ENCODE measurements around the gene COL8A1. TPM values are rescaled to one million over a fixed set of nuclear protein-coding genes. Genes with fewer than 3 reads are reported as not detected.
"Not testable (repeated sequence)": the region's sequence is repeated elsewhere in the genome, so short reads cannot be mapped to it uniquely, and the experiment has no call there.

Gene COL8A1
- total RNA-seq, 2 experiments from 2014 or later: not detected

- no peak overlapping the region for H3K27ac Mint-ChIP-seq
- H3K36me3 Mint-ChIP-seq: no peaks in the 10 kb centered on the region
- no peak for DNase-seq
- no peaks in the 10 kb centered on the region for H3K4me1 Mint-ChIP-seq
- no peak overlapping the region for H3K4me3 Mint-ChIP-seq
- H3K9me3 Mint-ChIP-seq: peaks cover 2% of the 10 kb centered on the region
- no peaks in the 10 kb centered on the region for H3K27me3 Mint-ChIP-seq
Measured at GRCh38 chr3:99730870-99731269, 92.5 kb downstream of the COL8A1 start.

GRCh38 chr3:99731499-99731898 is 93.1 kb downstream of the COL8A1 start:
- H3K4me3 Mint-ChIP-seq: no peak overlapping the region

GRCh38 chr3:99740371-99740770 is 102.0 kb downstream of the COL8A1 start:
- not testable (repeated sequence) for H3K9me3 Mint-ChIP-seq, H3K4me3 Mint-ChIP-seq, H3K36me3 Mint-ChIP-seq, DNase-seq, H3K4me1 Mint-ChIP-seq, H3K27ac Mint-ChIP-seq
- H3K27me3 Mint-ChIP-seq: peaks cover 13% of the 10 kb centered on the region

More at GRCh38 chr3:99731499-99731898, 93.1 kb downstream of the COL8A1 start:
- Mint-ChIP-seq H3K36me3 (no peaks in the 10 kb centered on the region), H3K4me1 (no peaks in the 10 kb centered on the region), H3K9me3 (no peaks in the 10 kb centered on the region), H3K27ac (no peak overlapping the region), H3K27me3 (no peaks in the 10 kb centered on the region)
- no peak for DNase-seq

GRCh38 chr3:99741588-99741987 is 103.2 kb downstream of the COL8A1 start:
- Mint-ChIP-seq H3K36me3 (no peaks in the 10 kb centered on the region), H3K4me3 (no peak overlapping the region), H3K4me1 (no peaks in the 10 kb centered on the region), H3K9me3 (peaks cover 1% of the 10 kb centered on the region), H3K27ac (no peak overlapping the region), H3K27me3 (peaks cover 13% of the 10 kb centered on the region)
- no peak for DNase-seq

- DNase-seq: no peak
- H3K36me3 Mint-ChIP-seq: no peaks in the 10 kb centered on the region
- no peak overlapping the region for H3K4me3 Mint-ChIP-seq
- no peak overlapping the region for H3K27ac Mint-ChIP-seq
- peaks cover 15% of the 10 kb centered on the region for H3K27me3 Mint-ChIP-seq
- no peaks in the 10 kb centered on the region for H3K9me3 Mint-ChIP-seq
- no peaks in the 10 kb centered on the region for H3K4me1 Mint-ChIP-seq
Measured at GRCh38 chr3:99747915-99748314, 109.5 kb downstream of the COL8A1 start.

GRCh38 chr3:99751649-99752048 is 113.3 kb downstream of the COL8A1 start:
- no peaks in the 10 kb centered on the region for H3K36me3 Mint-ChIP-seq
- no peaks in the 10 kb centered on the region for H3K4me1 Mint-ChIP-seq
- H3K9me3 Mint-ChIP-seq: no peaks in the 10 kb centered on the region
- no peak for DNase-seq
- H3K27me3 Mint-ChIP-seq: peaks cover 17% of the 10 kb centered on the region
- no peak overlapping the region for H3K27ac Mint-ChIP-seq
- H3K4me3 Mint-ChIP-seq: no peak overlapping the region

GRCh38 chr3:99753268-99753975 is 115.0 kb downstream of the COL8A1 start:
- Mint-ChIP-seq H3K27ac (no peak overlapping the region), H3K9me3 (no peaks in the 10 kb centered on the region), H3K27me3 (peaks cover 17% of the 10 kb centered on the region), H3K36me3 (no peaks in the 10 kb centered on the region), H3K4me1 (no peaks in the 10 kb centered on the region), H3K4me3 (no peak overlapping the region)
- DNase-seq: peak; percentile 1

- no peak for DNase-seq
- Mint-ChIP-seq H3K4me3 (no peak overlapping the region), H3K27me3 (peaks cover 25% of the 10 kb centered on the region)
Measured at GRCh38 chr3:99755831-99756230, 117.4 kb downstream of the COL8A1 start.

GRCh38 chr3:99757966-99758365 is 119.6 kb downstream of the COL8A1 start:
- no peaks in the 10 kb centered on the region for H3K4me1 Mint-ChIP-seq
- H3K36me3 Mint-ChIP-seq: no peaks in the 10 kb centered on the region

More at GRCh38 chr3:99755831-99756230, 117.4 kb downstream of the COL8A1 start:
- Mint-ChIP-seq H3K36me3 (no peaks in the 10 kb centered on the region), H3K9me3 (no peaks in the 10 kb centered on the region), H3K27ac (no peak overlapping the region), H3K4me1 (no peaks in the 10 kb centered on the region)

GRCh38 chr3:99758502-99759177 is 120.2 kb downstream of the COL8A1 start:
- Mint-ChIP-seq H3K9me3 (no peaks in the 10 kb centered on the region), H3K4me3 (no peak overlapping the region), H3K27me3 (peaks cover 11% of the 10 kb centered on the region), H3K4me1 (no peaks in the 10 kb centered on the region), H3K27ac (no peak overlapping the region), H3K36me3 (no peaks in the 10 kb centered on the region)
- DNase-seq: no peak

More at GRCh38 chr3:99757966-99758365, 119.6 kb downstream of the COL8A1 start:
- peaks cover 13% of the 10 kb centered on the region for H3K27me3 Mint-ChIP-seq
- H3K9me3 Mint-ChIP-seq: no peaks in the 10 kb centered on the region
- H3K4me3 Mint-ChIP-seq: no peak overlapping the region
- H3K27ac Mint-ChIP-seq: no peak overlapping the region
- DNase-seq: no peak

GRCh38 chr3:99760031-99760430 is 121.6 kb downstream of the COL8A1 start:
- no peak overlapping the region for H3K27ac Mint-ChIP-seq
- no peaks in the 10 kb centered on the region for H3K36me3 Mint-ChIP-seq
- no peaks in the 10 kb centered on the region for H3K4me1 Mint-ChIP-seq
- DNase-seq: no peak
- no peak overlapping the region for H3K4me3 Mint-ChIP-seq
- no peaks in the 10 kb centered on the region for H3K9me3 Mint-ChIP-seq
- peaks cover 11% of the 10 kb centered on the region for H3K27me3 Mint-ChIP-seq

- no peaks in the 10 kb centered on the region for H3K4me1 Mint-ChIP-seq
- no peaks in the 10 kb centered on the region for H3K9me3 Mint-ChIP-seq
- H3K4me3 Mint-ChIP-seq: no peak overlapping the region
- peaks cover 11% of the 10 kb centered on the region for H3K27me3 Mint-ChIP-seq
- H3K27ac Mint-ChIP-seq: no peak overlapping the region
- no peaks in the 10 kb centered on the region for H3K36me3 Mint-ChIP-seq
- DNase-seq: no peak
Measured at GRCh38 chr3:99760629-99761028, 122.2 kb downstream of the COL8A1 start.

- H3K4me1 Mint-ChIP-seq: no peaks in the 10 kb centered on the region
- no peak for DNase-seq
- no peaks in the 10 kb centered on the region for H3K9me3 Mint-ChIP-seq
- H3K27me3 Mint-ChIP-seq: peaks cover 11% of the 10 kb centered on the region
- H3K36me3 Mint-ChIP-seq: no peaks in the 10 kb centered on the region
- no peak overlapping the region for H3K4me3 Mint-ChIP-seq
- no peak overlapping the region for H3K27ac Mint-ChIP-seq
Measured at GRCh38 chr3:99761415-99762165, 123.2 kb downstream of the COL8A1 start.

- Mint-ChIP-seq H3K27ac (no peak overlapping the region), H3K36me3 (no peaks in the 10 kb centered on the region), H3K27me3 (peaks cover 11% of the 10 kb centered on the region), H3K4me3 (no peak overlapping the region), H3K9me3 (no peaks in the 10 kb centered on the region), H3K4me1 (no peaks in the 10 kb centered on the region)
- no peak for DNase-seq
Measured at GRCh38 chr3:99762901-99763300, 124.5 kb downstream of the COL8A1 start.

- Mint-ChIP-seq H3K36me3 (no peaks in the 10 kb centered on the region), H3K27ac (no peak overlapping the region), H3K4me3 (no peak overlapping the region), H3K9me3 (no peaks in the 10 kb centered on the region), H3K4me1 (no peaks in the 10 kb centered on the region), H3K27me3 (peaks cover 4% of the 10 kb centered on the region)
- no peak for DNase-seq
Measured at GRCh38 chr3:99764377-99764776, 126.0 kb downstream of the COL8A1 start.

Data from activated naive CD8-positive, alpha-beta T cell treated with anti-CD3 and anti-CD28 coated beads for 36 hours (primary cell).